Measurements from ENCODE around the gene GATAD2A. TPM values are rescaled to one million over a fixed set of nuclear protein-coding genes. Genes with fewer than 3 reads are reported as not detected.

Gene GATAD2A
- total and polyA plus RNA-seq, 2 donors from 2014 or later, result 18.0 to 91.0 TPM

DNA sequence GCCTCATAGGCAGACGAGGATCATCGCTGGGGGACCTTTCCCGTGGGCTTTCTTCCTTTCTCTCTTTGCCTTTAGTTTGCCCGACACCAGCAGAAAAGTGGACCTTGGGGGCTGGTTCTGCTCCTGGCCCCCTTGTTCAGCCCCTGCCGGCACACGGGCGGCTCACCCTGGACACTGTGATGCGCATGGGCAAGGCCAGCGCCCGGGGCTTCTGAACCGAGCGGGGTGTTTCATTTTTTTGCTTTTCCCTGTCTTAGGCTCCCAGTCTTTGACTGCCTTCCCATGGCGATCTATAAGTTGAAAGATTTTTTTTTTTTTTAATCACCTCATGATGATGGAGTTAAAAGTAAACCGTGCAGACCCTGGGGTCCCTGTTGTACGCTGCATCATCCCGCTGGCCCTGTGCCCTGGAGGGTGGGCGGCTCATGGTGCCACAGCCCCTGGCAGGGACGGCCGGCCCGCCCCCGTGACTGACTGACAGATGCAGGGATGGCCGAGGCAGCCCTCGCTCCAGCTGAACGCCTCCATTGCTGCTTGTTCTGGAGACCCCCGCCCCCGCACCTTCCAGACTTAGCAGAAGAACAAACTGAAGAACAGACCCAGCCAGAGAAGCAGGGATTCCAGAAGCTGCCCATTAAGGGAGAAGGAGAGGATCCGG is 100.3 kb downstream of the GATAD2A start:
- FAIRE-seq (no peak), DNase-seq (peak in 1 of 5 donors; percentile 75)
- no peaks in the 10 kb centered on the region for H3K9me3 ChIP-seq (ENCODE audit: control insufficient read depth in 2 of 3, insufficient read depth in 1 of 3, low read length in 3 of 3)
- H3K9ac ChIP-seq (ENCODE audit: low read length in 3 of 3), result no peak overlapping the region
- TF ChIP-seq, protein P1, sequence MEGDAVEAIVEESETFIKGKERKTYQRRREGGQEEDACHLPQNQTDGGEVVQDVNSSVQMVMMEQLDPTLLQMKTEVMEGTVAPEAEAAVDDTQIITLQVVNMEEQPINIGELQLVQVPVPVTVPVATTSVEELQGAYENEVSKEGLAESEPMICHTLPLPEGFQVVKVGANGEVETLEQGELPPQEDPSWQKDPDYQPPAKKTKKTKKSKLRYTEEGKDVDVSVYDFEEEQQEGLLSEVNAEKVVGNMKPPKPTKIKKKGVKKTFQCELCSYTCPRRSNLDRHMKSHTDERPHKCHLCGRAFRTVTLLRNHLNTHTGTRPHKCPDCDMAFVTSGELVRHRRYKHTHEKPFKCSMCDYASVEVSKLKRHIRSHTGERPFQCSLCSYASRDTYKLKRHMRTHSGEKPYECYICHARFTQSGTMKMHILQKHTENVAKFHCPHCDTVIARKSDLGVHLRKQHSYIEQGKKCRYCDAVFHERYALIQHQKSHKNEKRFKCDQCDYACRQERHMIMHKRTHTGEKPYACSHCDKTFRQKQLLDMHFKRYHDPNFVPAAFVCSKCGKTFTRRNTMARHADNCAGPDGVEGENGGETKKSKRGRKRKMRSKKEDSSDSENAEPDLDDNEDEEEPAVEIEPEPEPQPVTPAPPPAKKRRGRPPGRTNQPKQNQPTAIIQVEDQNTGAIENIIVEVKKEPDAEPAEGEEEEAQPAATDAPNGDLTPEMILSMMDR (IDR thresholded peaks at IDR 0.05; ENCODE audit: borderline replicate concordance, extremely low read depth, insufficient read depth), result no peak
- no peaks in the 10 kb centered on the region for H3K4me1 ChIP-seq (ENCODE audit: control insufficient read depth in 2 of 3, insufficient read depth in 2 of 3, low read depth in 1 of 3, low read length in 3 of 3)
- no peaks in the 10 kb centered on the region for H3K27me3 ChIP-seq (ENCODE audit: control insufficient read depth, insufficient read depth, low read length)
- no peak overlapping the region for H3K27ac ChIP-seq (ENCODE audit: low read depth in 2 of 2, low read length in 2 of 2)
- no peak overlapping the region for H3K4me3 ChIP-seq (ENCODE audit: low read length in 3 of 3)
- intact Hi-C loops (cut with DNase I), result no loop called here
- H3K36me3 ChIP-seq (ENCODE audit: control insufficient read depth in 2 of 3, insufficient read depth in 3 of 3, low read length in 3 of 3), result peaks cover 0 to 22% (median 13%) of the 10 kb centered on the region in 3 donors

DNA sequence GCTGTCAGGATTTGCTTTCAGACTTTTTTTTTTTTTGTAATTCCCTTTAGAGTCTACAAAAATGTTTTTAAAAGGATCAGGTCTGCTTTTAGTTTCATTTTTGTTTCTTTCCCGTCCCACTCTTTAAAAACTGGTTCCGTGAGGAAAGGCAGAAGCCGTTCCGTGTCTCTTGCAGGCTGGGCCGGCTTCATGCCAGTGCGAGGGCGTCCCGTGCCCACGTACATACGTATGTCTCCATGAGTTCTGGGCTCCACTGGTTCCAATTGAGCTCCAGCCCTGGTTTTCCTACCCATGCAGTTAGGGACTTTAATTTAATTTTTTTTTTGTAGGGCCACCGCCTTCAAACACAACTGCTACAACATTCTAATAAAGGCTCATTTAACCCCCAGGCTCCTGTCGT is 101.1 kb downstream of the GATAD2A start:
- TF ChIP-seq, protein P1 (IDR thresholded peaks at IDR 0.05; ENCODE audit: borderline replicate concordance, extremely low read depth, insufficient read depth), result no peak
- Histone ChIP-seq H3K36me3 (ENCODE audit: control insufficient read depth in 2 of 3, insufficient read depth in 3 of 3, low read length in 3 of 3) (peaks cover 0 to 17% (median 12%) of the 10 kb centered on the region in 3 donors), H3K27me3 (ENCODE audit: control insufficient read depth, insufficient read depth, low read length) (no peaks in the 10 kb centered on the region), H3K4me1 (ENCODE audit: control insufficient read depth in 2 of 3, insufficient read depth in 2 of 3, low read depth in 1 of 3, low read length in 3 of 3) (no peaks in the 10 kb centered on the region), H3K27ac (ENCODE audit: low read depth in 2 of 2, low read length in 2 of 2) (no peak overlapping the region), H3K9me3 (ENCODE audit: control insufficient read depth in 2 of 3, insufficient read depth in 1 of 3, low read length in 3 of 3) (no peaks in the 10 kb centered on the region), H3K4me3 (ENCODE audit: low read length in 3 of 3) (no peak overlapping the region), H3K9ac (ENCODE audit: low read length in 3 of 3) (no peak overlapping the region)
- FAIRE-seq (no peak), DNase-seq (no peak)
- intact Hi-C loops (cut with DNase I), result no loop called here

DNA sequence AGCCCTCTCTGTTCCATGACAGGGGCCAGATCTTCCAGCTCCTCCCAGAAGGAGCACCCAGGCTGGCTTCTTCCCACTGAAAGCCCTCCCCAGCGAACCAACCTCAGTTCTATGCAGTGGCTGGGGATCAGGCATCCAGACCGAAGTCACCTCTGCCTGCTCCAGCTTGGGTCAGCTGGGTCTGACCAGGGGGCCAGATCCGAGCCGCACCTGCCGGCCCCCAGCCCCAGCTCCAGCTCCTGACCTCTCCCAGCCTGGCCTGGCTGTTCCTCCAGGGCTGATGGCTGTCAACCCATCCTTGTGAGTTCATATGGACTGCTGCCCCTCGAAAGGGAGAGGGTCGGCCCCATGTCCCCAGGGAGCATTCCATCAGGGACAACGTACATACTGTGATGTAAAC is 101.9 kb downstream of the GATAD2A start:
- FAIRE-seq (no peak), DNase-seq (peak in 1 of 5 donors; percentile 65)
- H3K9me3 ChIP-seq (ENCODE audit: control insufficient read depth in 2 of 3, insufficient read depth in 1 of 3, low read length in 3 of 3), result no peaks in the 10 kb centered on the region
- TF ChIP-seq, protein P1 (IDR thresholded peaks at IDR 0.05; ENCODE audit: borderline replicate concordance, extremely low read depth, insufficient read depth), result no peak
- no peaks in the 10 kb centered on the region for H3K27me3 ChIP-seq (ENCODE audit: control insufficient read depth, insufficient read depth, low read length)
- H3K4me1 ChIP-seq (ENCODE audit: control insufficient read depth in 2 of 3, insufficient read depth in 2 of 3, low read depth in 1 of 3, low read length in 3 of 3), result no peaks in the 10 kb centered on the region
- intact Hi-C loops (cut with DNase I), result no loop called here
- H3K27ac ChIP-seq (ENCODE audit: low read depth in 2 of 2, low read length in 2 of 2), result no peak overlapping the region
- no peak overlapping the region for H3K4me3 ChIP-seq (ENCODE audit: low read length in 3 of 3)
- peaks cover 0 to 10% (median 9%) of the 10 kb centered on the region in 3 donors for H3K36me3 ChIP-seq (ENCODE audit: control insufficient read depth in 2 of 3, insufficient read depth in 3 of 3, low read length in 3 of 3)
- H3K9ac ChIP-seq (ENCODE audit: low read length in 3 of 3), result no peak overlapping the region

Data from kidney (tissue), 14 donors.